ENCODE data around the gene OPCML.

Gene OPCML

GRCh38 chr11:132691848-132692550 is 840.3 kb downstream of the OPCML start:
- DNase-seq: no peak

GRCh38 chr11:132686886-132687285 is 845.4 kb downstream of the OPCML start:
- DNase-seq: no peak

GRCh38 chr11:132685174-132685611 is 847.1 kb downstream of the OPCML start:
- DNase-seq: no peak

GRCh38 chr11:132683602-132684001 is 848.7 kb downstream of the OPCML start:
- no peak for DNase-seq

- DNase-seq: peak; percentile 30
Measured at GRCh38 chr11:132681971-132682370, 850.3 kb downstream of the OPCML start.

GRCh38 chr11:132680584-132680983 is 851.7 kb downstream of the OPCML start:
- DNase-seq: no peak

GRCh38 chr11:132674151-132674550 is 858.1 kb downstream of the OPCML start:
- peak; percentile 98 for DNase-seq

- DNase-seq: no peak
Measured at GRCh38 chr11:132671851-132672370, 860.4 kb downstream of the OPCML start.

- DNase-seq: no peak
Measured at GRCh38 chr11:132670921-132671675, 861.2 kb downstream of the OPCML start.

GRCh38 chr11:132669949-132670348 is 862.4 kb downstream of the OPCML start:
- DNase-seq: no peak

GRCh38 chr11:132665205-132665604 is 867.1 kb downstream of the OPCML start:
- no peak for DNase-seq

- no peak for DNase-seq
Measured at GRCh38 chr11:132658696-132659095, 873.6 kb downstream of the OPCML start.

- DNase-seq: no peak
Measured at GRCh38 chr11:132658004-132658403, 874.3 kb downstream of the OPCML start.

GRCh38 chr11:132655187-132655855 is 877.0 kb downstream of the OPCML start:
- DNase-seq: no peak

- no peak for DNase-seq
Measured at GRCh38 chr11:132653237-132653636, 879.1 kb downstream of the OPCML start.

GRCh38 chr11:132650969-132651720 is 881.2 kb downstream of the OPCML start:
- DNase-seq: peak; percentile 62

- DNase-seq: no peak
Measured at GRCh38 chr11:132649277-132649676, 883.0 kb downstream of the OPCML start.

- no peak for DNase-seq
Measured at GRCh38 chr11:132648851-132649250, 883.5 kb downstream of the OPCML start.

- DNase-seq: peak; percentile 63
Measured at GRCh38 chr11:132646890-132647289, 885.4 kb downstream of the OPCML start.

- DNase-seq: peak; percentile 90
Measured at GRCh38 chr11:132644520-132645239, 887.6 kb downstream of the OPCML start.

GRCh38 chr11:132643239-132643638 is 889.1 kb downstream of the OPCML start:
- peak; percentile 59 for DNase-seq

GRCh38 chr11:132640952-132641351 is 891.3 kb downstream of the OPCML start:
- DNase-seq: peak; percentile 97
